Measurements from ENCODE around the gene XPNPEP3.

The XPNPEP3 gene

DNA sequence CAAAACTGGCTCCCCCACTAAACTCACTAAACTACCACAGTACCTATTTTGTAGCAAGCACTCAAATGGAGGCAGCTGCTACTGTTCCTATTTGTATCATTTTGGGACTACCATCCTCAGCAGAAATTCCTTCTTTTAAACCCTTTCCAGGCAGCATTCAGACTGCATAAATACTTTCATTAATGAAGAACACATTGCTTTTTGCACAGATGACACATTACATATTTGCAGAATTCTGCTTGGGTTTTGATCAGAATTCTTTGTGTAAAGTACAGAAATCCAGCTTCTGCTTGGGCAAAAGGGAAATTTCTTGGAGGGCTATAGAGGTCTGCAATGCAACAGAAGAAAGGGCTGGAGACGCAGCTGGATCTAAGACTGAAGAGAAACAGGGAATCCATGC, 118.4 kb downstream of the XPNPEP3 start:
- H4K20me1 ChIP-seq (ENCODE audit: insufficient read depth), result no peaks in the 10 kb centered on the region
- no peaks in the 10 kb centered on the region for H3K36me3 ChIP-seq (ENCODE audit: insufficient read depth)
- H3K4me2 ChIP-seq, result no peak overlapping the region
- no peak overlapping the region for H3K27ac ChIP-seq
- no peaks in the 10 kb centered on the region for H3K79me2 ChIP-seq (ENCODE audit: insufficient read depth, low read depth)
- TF ChIP-seq CTCF (conservative IDR thresholded peaks at IDR 0.05; ENCODE audit: low read depth, low read length), result no peak
- H2AFZ ChIP-seq (ENCODE audit: low read depth), result no peak overlapping the region
- no peaks in the 10 kb centered on the region for H3K4me1 ChIP-seq (ENCODE audit: low read depth, poor library complexity, severe bottlenecking)
- H3K4me3 ChIP-seq (IDR thresholded peaks at IDR 0.05; ENCODE audit: insufficient read depth, low read depth, low read length), result no peak overlapping the region
- H3K9ac ChIP-seq, result no peak overlapping the region
- H3K27me3 ChIP-seq (ENCODE audit: insufficient read depth, low read depth), result no peaks in the 10 kb centered on the region

DNA sequence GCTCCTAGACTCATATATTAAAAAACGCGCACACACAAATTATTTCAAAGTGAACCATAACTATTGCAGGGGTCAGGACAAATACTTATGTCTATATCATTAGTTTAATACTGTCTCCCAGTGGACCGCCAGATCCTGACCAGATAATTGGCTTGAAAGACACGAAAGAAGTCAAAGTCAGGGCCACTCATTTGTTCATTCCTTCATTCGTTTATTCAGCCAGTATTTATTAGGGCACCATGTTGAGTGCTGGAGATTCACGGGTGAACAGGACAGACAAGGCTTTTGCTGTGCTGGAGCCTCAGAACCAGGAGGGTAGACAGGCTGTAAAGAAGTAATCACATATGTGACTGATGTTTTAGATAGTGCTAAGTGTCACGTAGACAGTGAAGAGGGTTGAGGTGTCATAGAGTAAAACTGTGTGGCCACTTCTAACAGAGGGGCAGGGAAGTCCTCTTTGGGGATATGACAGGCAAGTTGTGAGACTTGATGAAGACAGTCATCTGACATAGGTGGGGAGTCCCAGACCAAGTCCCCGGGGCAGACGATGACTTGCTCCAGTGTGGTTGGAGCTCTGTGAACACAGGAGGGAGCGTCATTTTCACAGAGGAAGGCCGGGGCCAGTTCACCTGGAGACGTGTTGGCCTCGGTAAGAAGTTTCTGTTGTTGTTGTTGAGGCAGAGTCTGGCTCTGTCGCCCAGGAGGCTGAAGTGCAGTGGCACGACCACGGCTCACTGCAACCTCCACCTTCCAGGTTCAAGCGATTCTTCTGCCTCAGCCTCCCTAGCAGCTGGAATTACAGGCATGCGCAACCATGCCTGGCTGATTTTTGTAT, 120.1 kb downstream of the XPNPEP3 start:
- TF ChIP-seq CTCF (conservative IDR thresholded peaks at IDR 0.05; ENCODE audit: low read depth, low read length), result no peak
- H3K4me3 ChIP-seq (IDR thresholded peaks at IDR 0.05; ENCODE audit: insufficient read depth, low read depth, low read length), result no peak overlapping the region
- no peaks in the 10 kb centered on the region for H3K36me3 ChIP-seq (ENCODE audit: insufficient read depth)
- no peak overlapping the region for H2AFZ ChIP-seq (ENCODE audit: low read depth)
- no peak overlapping the region for H3K9ac ChIP-seq
- H3K27me3 ChIP-seq (ENCODE audit: insufficient read depth, low read depth), result no peaks in the 10 kb centered on the region
- H3K4me1 ChIP-seq (ENCODE audit: low read depth, poor library complexity, severe bottlenecking), result no peaks in the 10 kb centered on the region
- no peak overlapping the region for H3K27ac ChIP-seq
- H3K4me2 ChIP-seq, result no peak overlapping the region
- no peaks in the 10 kb centered on the region for H4K20me1 ChIP-seq (ENCODE audit: insufficient read depth)
- H3K79me2 ChIP-seq (ENCODE audit: insufficient read depth, low read depth), result no peaks in the 10 kb centered on the region

- Histone ChIP-seq H3K36me3 (ENCODE audit: insufficient read depth) (no peaks in the 10 kb centered on the region), H3K79me2 (ENCODE audit: insufficient read depth, low read depth) (no peaks in the 10 kb centered on the region), H3K27me3 (ENCODE audit: insufficient read depth, low read depth) (no peaks in the 10 kb centered on the region), H3K4me2 (no peak overlapping the region), H2AFZ (ENCODE audit: low read depth) (no peak overlapping the region), H3K9ac (no peak overlapping the region), H3K4me1 (ENCODE audit: low read depth, poor library complexity, severe bottlenecking) (no peaks in the 10 kb centered on the region), H3K27ac (no peak overlapping the region), H3K4me3 (IDR thresholded peaks at IDR 0.05; ENCODE audit: insufficient read depth, low read depth, low read length) (no peak overlapping the region), H4K20me1 (ENCODE audit: insufficient read depth) (no peaks in the 10 kb centered on the region)
- TF ChIP-seq CTCF (conservative IDR thresholded peaks at IDR 0.05; ENCODE audit: low read depth, low read length), result no peak
These were observed 122.2 kb downstream of the XPNPEP3 start for GRCh38 chr22:40979198-40979597.

GRCh38 chr22:40979871-40980270, 122.9 kb downstream of the XPNPEP3 start:
- no peak overlapping the region for H3K27ac ChIP-seq
- H3K9ac ChIP-seq, result no peak overlapping the region
- H3K4me1 ChIP-seq (ENCODE audit: low read depth, poor library complexity, severe bottlenecking), result no peaks in the 10 kb centered on the region
- H4K20me1 ChIP-seq (ENCODE audit: insufficient read depth), result no peaks in the 10 kb centered on the region
- H2AFZ ChIP-seq (ENCODE audit: low read depth), result no peak overlapping the region
- no peaks in the 10 kb centered on the region for H3K27me3 ChIP-seq (ENCODE audit: insufficient read depth, low read depth)
- H3K4me3 ChIP-seq (IDR thresholded peaks at IDR 0.05; ENCODE audit: insufficient read depth, low read depth, low read length), result no peak overlapping the region
- no peaks in the 10 kb centered on the region for H3K36me3 ChIP-seq (ENCODE audit: insufficient read depth)
- H3K79me2 ChIP-seq (ENCODE audit: insufficient read depth, low read depth), result no peaks in the 10 kb centered on the region
- TF ChIP-seq CTCF (conservative IDR thresholded peaks at IDR 0.05; ENCODE audit: low read depth, low read length), result no peak
- no peak overlapping the region for H3K4me2 ChIP-seq

All from KMS-11 (cell line).